GM12878 (cell line): ENCODE results near the gene ADGRG1. TPM values are rescaled to one million over a fixed set of nuclear protein-coding genes. Genes with fewer than 3 reads are reported as not detected.

Experiments
- ATAC-seq: fragments of 200-7000 bp; cut with Tn5 transposase; 3 replicates; pipeline ENCODE4 v1.9.1; 2020; ENCODE audit warnings: mild to moderate bottlenecking, moderate library complexity
- BruUV-seq: library from RNA; stranded (reverse); fragments of 400-500 nt; replicated peaks from 2 replicates; lab custom pipeline; 2021; lab: Mats Ljungman, UMichigan
- CTCF ChIA-PET: fragments of 300-600 bp; sonication (Branson Sonifier 250); formaldehyde crosslinking; extraction: SDS; loops from one replicate; lab custom pipeline; 2021; ENCODE audit warnings: inconsistent platforms; lab: Yijun Ruan, JAX
- POLR2A ChIA-PET: fragments of 350-600 bp; formaldehyde crosslinking; extraction: SDS; loops from one replicate; lab custom pipeline; 2021; ENCODE audit warnings: inconsistent platforms; lab: Charles Lee
- RAD21 ChIA-PET: fragments of 300-600 bp; sonication (Branson Sonifier 250); formaldehyde crosslinking; loops from one replicate; lab custom pipeline; 2023; ENCODE audit warnings: antibody characterized with exemption; ENCODE audit not compliant: unreplicated experiment; lab: Charles Lee
- SMC1A ChIA-PET: fragments of 300-600 bp; sonication (Branson Sonifier 250); formaldehyde crosslinking; loops from one replicate; lab custom pipeline; 2023; ENCODE audit not compliant: unreplicated experiment, uncharacterized antibody; lab: Charles Lee
- DNase-seq: peaks from one replicate; pipeline ENCODE4 v3.0.0-alpha.2; 2011; ENCODE audit warnings: low read depth, low spot score
- FAIRE-seq: peaks from 3 replicates; lab custom pipeline; 2011; peaks lifted over from hg19 to GRCh38; lab: Jason Lieb, UNC
- H2AFZ ChIP-seq: 2 replicates; pipeline ENCODE4 v1.6.0; 2011; ENCODE audit warnings: low read depth, low read length, control low read depth; ENCODE audit not compliant: control insufficient read depth
- H3K27ac ChIP-seq: 2 replicates; pipeline ENCODE4 v1.5.1; 2011; ENCODE audit warnings: control low read depth; ENCODE audit not compliant: control insufficient read depth, insufficient read depth
- H3K27me3 ChIP-seq, 2 experiments: replicated peaks in 1 of 2; 2 replicates each; pipeline versions ENCODE4 v1.6.0 to v1.6.1; 2011; ENCODE audit warnings: low read length in 1 of 2; ENCODE audit not compliant: control insufficient read depth in 2 of 2, insufficient read depth in 2 of 2
- H3K36me3 ChIP-seq, 2 experiments: 2 replicates each; pipeline ENCODE4 v1.5.1; 2011; ENCODE audit warnings: low read length in 1 of 2; ENCODE audit not compliant: control insufficient read depth in 2 of 2, insufficient read depth in 2 of 2
- H3K4me1 ChIP-seq: 2 replicates; pipeline ENCODE4 v1.6.1; 2011; ENCODE audit warnings: mild to moderate bottlenecking, low read length, moderate library complexity, mixed read lengths; ENCODE audit not compliant: control insufficient read depth, insufficient read depth
- H3K4me2 ChIP-seq: 2 replicates; pipeline ENCODE4 v1.6.0; 2011; ENCODE audit warnings: control low read depth; ENCODE audit not compliant: control insufficient read depth, insufficient read depth
- H3K4me3 ChIP-seq: fragments of 200-600 bp; sonication (generic); 2 replicates; pipeline ENCODE4 v1.5.1; 2016
- H3K79me2 ChIP-seq: 2 replicates; pipeline ENCODE4 v1.6.0; 2011; ENCODE audit warnings: low read length; ENCODE audit not compliant: control insufficient read depth, insufficient read depth
- H3K9ac ChIP-seq: 2 replicates; pipeline ENCODE4 v1.8.0; 2011; ENCODE audit warnings: low read length, control low read depth, mixed read lengths; ENCODE audit not compliant: control insufficient read depth, insufficient read depth
- H3K9me3 ChIP-seq: replicated peaks from 3 replicates; pipeline ENCODE4 v1.5.1; 2011; ENCODE audit warnings: mild to moderate bottlenecking, low read length; ENCODE audit not compliant: control insufficient read depth, insufficient read depth
- H4K20me1 ChIP-seq: 2 replicates; pipeline ENCODE4 v1.6.0; 2011; ENCODE audit not compliant: control insufficient read depth, insufficient read depth
- ASH2L ChIP-seq: fragments of 300-600, 200-600 bp; sonication (generic); IDR thresholded peaks from 2 replicates; pipeline ENCODE4 v1.6.1; 2017; ENCODE audit warnings: low read depth, mild to moderate bottlenecking, borderline replicate concordance
- ATF3 ChIP-seq: IDR thresholded peaks from 2 replicates; pipeline ENCODE4 v1.6.1; 2011; ENCODE audit warnings: low read depth, mild to moderate bottlenecking, low read length, moderate library complexity, borderline replicate concordance; ENCODE audit errors: extremely low read depth
- E4F1 ChIP-seq: fragments of 450-650 bp; IDR thresholded peaks from 2 replicates; pipeline ENCODE4 v1.6.1; 2018; ENCODE audit warnings: borderline replicate concordance, mild to moderate bottlenecking; ENCODE audit not compliant: partially characterized antibody
- HSF1 ChIP-seq: fragments of 150-350 bp; IDR thresholded peaks from 2 replicates; pipeline ENCODE4 v1.6.1; 2014; ENCODE audit warnings: mild to moderate bottlenecking, low read depth, low read length
- MTA3 ChIP-seq: IDR thresholded peaks from 2 replicates; pipeline ENCODE4 v1.6.1; 2012; ENCODE audit warnings: low read length, inconsistent platforms, borderline replicate concordance
- SIN3A ChIP-seq: IDR thresholded peaks from 2 replicates; pipeline ENCODE4 v1.6.1; 2012; ENCODE audit warnings: low read depth, low read length, improper control_type of control experiment
- YBX1 ChIP-seq: fragments of 450-650 bp; IDR thresholded peaks from 2 replicates; pipeline ENCODE4 v1.6.1; 2016; ENCODE audit warnings: antibody characterized with exemption
- WGBS: methylation state at CpG from one replicate; pipeline ENCODE4 v1.1.6; 2016; ENCODE audit warnings: low lambda C conversion rate; ENCODE audit not compliant: insufficient replicate concordance, insufficient coverage; ENCODE audit errors: missing lambda C conversion rate; 5-methylcytosine and 5-hydroxymethylcytosine counted together
- in situ Hi-C: fragments of 300-500 bp; cut with MboI; formaldehyde crosslinking; loops from 9 replicates; pipeline ENCODE4 v1.14.3; 2018; ENCODE audit warnings: mixed read lengths
- intact Hi-C: fragments of 100-400 bp; cut with micrococcal nuclease; formaldehyde crosslinking; loops from one replicate; pipeline ENCODE4 v1.14.2; 2022; ENCODE audit not compliant: unreplicated experiment
- polyA plus RNA-seq, 11 experiments: library from polyadenylated mRNA; depleted of rRNA in 4 of 11; unstranded in 6 of 11; stranded (reverse) in 5 of 11; fragments of >200 nt; fragmentation: Nextera tagmentation in 4 of 11; fragmentation: Illumina TruSeq in 1 of 11; extraction: Ambion mirVana in 4 of 11; extraction: Trizol in 1 of 11; gene quantifications; 1 replicate in 1 of 11; 2 replicates in 10 of 11; pipeline versions ENCODE4 v1.2.1 to v1.2.3, GENCODE V29; 2011 to 2016; ENCODE audit warnings: inconsistent platforms in 2 of 11, missing spikeins in 2 of 11, low read depth in 1 of 11
- total RNA-seq, 4 experiments: library from RNA; depleted of rRNA in 3 of 4; stranded (reverse); fragments of >200 nt in 3 of 4; fragmentation: Illumina TruSeq in 1 of 4; extraction: Trizol in 1 of 4; gene quantifications; 2 replicates each; pipeline versions ENCODE4 v1.2.1 to v1.2.3, GENCODE V29; 2013 to 2021

ADGRG1 gene
- total and polyA plus RNA-seq, 10 of the 15 experiments (the other 5 are each of a cell fraction or from before 2014, with no cell fraction given) = 0.07 to 2.0 (median 0.75) TPM

DNA sequence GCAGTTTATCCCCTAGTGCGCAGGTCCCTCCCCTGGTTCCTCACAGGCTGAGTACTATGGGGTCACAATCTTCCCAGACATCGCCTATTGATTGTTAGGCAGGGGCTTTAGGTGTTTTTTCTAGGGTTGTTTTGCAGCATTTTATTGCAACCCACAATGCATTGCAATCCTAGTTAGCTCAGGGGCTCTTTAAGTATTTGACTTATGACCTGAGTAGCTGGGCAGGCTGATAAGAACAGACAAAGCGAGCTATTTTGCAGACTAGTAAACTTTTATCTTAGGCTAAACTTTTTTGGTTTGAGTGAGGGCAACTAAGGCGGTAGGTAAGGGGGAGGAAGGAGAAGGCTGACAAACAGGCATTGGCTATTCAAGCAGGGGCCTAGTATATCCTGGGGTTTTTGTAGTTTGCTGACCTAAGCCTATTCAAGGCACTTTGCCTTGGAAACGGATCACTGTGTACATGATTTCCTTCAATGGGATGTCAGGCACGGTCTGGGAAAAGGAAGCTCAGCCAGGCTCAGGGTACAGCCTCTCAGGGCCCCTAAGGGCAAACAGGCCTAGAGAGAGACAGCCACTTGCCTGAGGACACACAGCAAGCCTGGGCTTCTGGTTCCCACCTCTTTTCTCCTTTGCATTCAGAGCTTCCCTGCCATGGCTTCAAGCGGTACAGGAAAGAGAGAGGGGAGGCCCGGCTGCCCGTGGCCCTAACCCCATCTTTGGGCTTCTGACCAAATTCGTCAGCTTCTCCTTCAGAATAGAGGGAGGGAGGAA lies 72.5 kb downstream of the ADGRG1 start:
- H3K4me2 ChIP-seq = no peak overlapping the region
- no peaks in the 10 kb centered on the region; a peak in 1 of 4 replicates for H3K27me3 ChIP-seq
- no peaks in the 10 kb centered on the region for H4K20me1 ChIP-seq
- H3K79me2 ChIP-seq = no peaks in the 10 kb centered on the region
- no peaks in the 10 kb centered on the region for H3K9me3 ChIP-seq
- ATAC-seq (no peak), DNase-seq (no peak), FAIRE-seq (no peak)
- no peaks in the 10 kb centered on the region for H3K36me3 ChIP-seq
- ChIA-PET SMC1A (no interaction called here), CTCF (no interaction called here), POLR2A (no interaction called here), RAD21 (interaction anchor here (0.8 kb wide), 1 partner anchor 25 kb away, joined by 5 read pairs; no protein-coding TSS in a partner anchor)
- intact Hi-C loops (no loop called here), in situ Hi-C loops (no loop called here)
- no peaks in the 10 kb centered on the region for H3K4me1 ChIP-seq
- TF ChIP-seq E4F1 = no peak
- no peak for TF ChIP-seq HSF1
- TF ChIP-seq SIN3A = no peak
- TF ChIP-seq ATF3 = no peak
- no peak for TF ChIP-seq MTA3
- TF ChIP-seq ASH2L = no peak
- no peak for TF ChIP-seq YBX1
- no peak overlapping the region for H3K4me3 ChIP-seq
- BruUV-seq = no TSS peak
- no peak overlapping the region for H3K9ac ChIP-seq
- H3K27ac ChIP-seq = no peak overlapping the region
- no peak overlapping the region for H2AFZ ChIP-seq
- 41% methylated on average over 10 of the region's 10 CpGs for WGBS
